HepG2 (cell line): ENCODE data around the gene IRX3. TPM values are rescaled to one million over a fixed set of nuclear protein-coding genes. Genes with fewer than 3 reads are reported as not detected.
A peak's percentile ranks its signal among the peaks of the same experiment; 100 is the strongest.

Source experiments
- BCLAF1 ChIP-seq: fragments of 450-650 bp; IDR thresholded peaks from 2 replicates; pipeline ENCODE4 v1.6.1; 2017; ENCODE audit warnings: mild to moderate bottlenecking
- CEBPB ChIP-seq: IDR thresholded peaks from 2 replicates; pipeline ENCODE4 v1.6.1; 2011; ENCODE audit warnings: low read depth, low read length, improper control_type of control experiment, borderline replicate concordance
- FOXO4 ChIP-seq: sonication (generic); formaldehyde crosslinking; conservative IDR thresholded peaks from 2 replicates; pipeline ENCODE4 v1.8.1; 2023; ENCODE audit warnings: missing genetic modification reagents
- GATAD1 ChIP-seq: IDR thresholded peaks from 2 replicates; pipeline ENCODE4 v1.6.1; 2016; ENCODE audit warnings: missing genetic modification reagents, missing compliant biosample characterization
- GPN1 ChIP-seq: sonication (generic); formaldehyde crosslinking; IDR thresholded peaks from 2 replicates; pipeline ENCODE4 v1.5.1; 2020; ENCODE audit warnings: missing genetic modification reagents, borderline replicate concordance
- HNF1B ChIP-seq: sonication (generic); formaldehyde crosslinking; IDR thresholded peaks from 2 replicates; pipeline ENCODE4 v1.5.1; 2020; ENCODE audit warnings: mild to moderate bottlenecking, moderate library complexity, missing genetic modification reagents
- MTF2 ChIP-seq: sonication (generic); formaldehyde crosslinking; IDR thresholded peaks from 2 replicates; pipeline ENCODE4 v1.5.0; 2020; ENCODE audit warnings: missing genetic modification reagents, borderline replicate concordance
- SATB2 ChIP-seq: sonication (generic); formaldehyde crosslinking; IDR thresholded peaks from 2 replicates; pipeline ENCODE4 v1.5.0; 2020; ENCODE audit warnings: missing genetic modification reagents
- SIX4 ChIP-seq: sonication (generic); formaldehyde crosslinking; IDR thresholded peaks from 2 replicates; pipeline ENCODE4 v1.4.0; 2020; ENCODE audit warnings: missing genetic modification reagents
- ZBTB33 ChIP-seq: sonication (generic); formaldehyde crosslinking; IDR thresholded peaks from 2 replicates; pipeline ENCODE4 v1.4.0; 2020; ENCODE audit warnings: missing genetic modification reagents
- ZMYM2 ChIP-seq: sonication (generic); formaldehyde crosslinking; IDR thresholded peaks from 2 replicates; pipeline ENCODE4 v1.8.0; 2022; ENCODE audit warnings: mild to moderate bottlenecking, missing genetic modification reagents
- ZNF230 ChIP-seq: sonication (generic); formaldehyde crosslinking; IDR thresholded peaks from 2 replicates; pipeline ENCODE4 v1.4.0; 2020; ENCODE audit warnings: mild to moderate bottlenecking, missing genetic modification reagents
- ZNF44 ChIP-seq: sonication (generic); formaldehyde crosslinking; IDR thresholded peaks from 2 replicates; pipeline ENCODE4 v1.5.1; 2020; ENCODE audit warnings: mild to moderate bottlenecking, missing genetic modification reagents
- ZNF609 ChIP-seq: sonication (generic); formaldehyde crosslinking; IDR thresholded peaks from 2 replicates; pipeline ENCODE4 v1.4.0; 2020; ENCODE audit warnings: mild to moderate bottlenecking, missing genetic modification reagents, borderline replicate concordance
- ZNF773 ChIP-seq: sonication (generic); formaldehyde crosslinking; IDR thresholded peaks from 2 replicates; pipeline ENCODE4 v1.4.0; 2020; ENCODE audit warnings: missing genetic modification reagents, borderline replicate concordance
- polyA plus RNA-seq, 8 experiments: library from polyadenylated mRNA; depleted of rRNA in 3 of 8; stranded (reverse) in 7 of 8; unstranded in 1 of 8; fragments of >200 nt; fragmentation: Illumina TruSeq in 4 of 8; extraction: Trizol in 4 of 8; gene quantifications; 2 replicates each; pipeline versions ENCODE4 v1.2.1 to v1.2.3, GENCODE V29; 2011 to 2016; ENCODE audit warnings: low read depth in 4 of 8, missing spikeins in 1 of 8, mixed read lengths in 1 of 8; ENCODE audit not compliant: insufficient read depth in 1 of 8
- total RNA-seq, 5 experiments: library from RNA; depleted of rRNA; stranded (reverse); fragments of >200 nt; fragmentation: Illumina TruSeq; extraction: Trizol; gene quantifications; 2 replicates each; pipeline ENCODE4 v1.2.3, GENCODE V29; 2016; ENCODE audit warnings: low read depth in 1 of 5

IRX3 gene
- total and polyA plus RNA-seq, 2 of the 13 experiments (the other 11 are each of a cell fraction or from before 2014, with no cell fraction given): 9.2 to 16.4 TPM

- peak; percentile 62 for TF ChIP-seq ZNF609 (CRISPR knock-in tag)
- TF ChIP-seq SIX4 (CRISPR knock-in tag): 0 out of 2 replicates have a peak, but pooled peaks have one; percentile 8
- TF ChIP-seq GATAD1 (CRISPR knock-in tag): no peak
- no peak for TF ChIP-seq SATB2 (CRISPR knock-in tag)
- peak; percentile 77; the same call in 1 of the 2 replicates for TF ChIP-seq ZNF230 (CRISPR knock-in tag)
- no peak for TF ChIP-seq FOXO4 (CRISPR knock-in tag)
- TF ChIP-seq HNF1B (CRISPR knock-in tag): no peak
- no peak for TF ChIP-seq ZMYM2 (CRISPR knock-in tag)
- TF ChIP-seq ZNF773 (CRISPR knock-in tag): no peak; the same call in 1 of the 2 replicates
- TF ChIP-seq ZBTB33 (CRISPR knock-in tag): no peak
- no peak for TF ChIP-seq GPN1 (CRISPR knock-in tag)
- no peak for TF ChIP-seq MTF2
- no peak for TF ChIP-seq BCLAF1
- TF ChIP-seq CEBPB: no peak
- no peak for TF ChIP-seq ZNF44 (CRISPR knock-in tag)
Observed at GRCh38 chr16:54285414-54286089, 1.0 kb downstream of the IRX3 start (continued).
